HepG2 (cell line): ENCODE data around the gene DLG2. TPM values are rescaled to one million over a fixed set of nuclear protein-coding genes. Genes with fewer than 3 reads are reported as not detected.
A peak's percentile ranks its signal among the peaks of the same experiment; 100 is the strongest.

ENCODE experiments used
- ATAC-seq: fragments of 200-7000 bp; cut with Tn5 transposase; 3 replicates; pipeline ENCODE4 v1.9.1; 2020; ENCODE audit warnings: mild to moderate bottlenecking, moderate library complexity
- BruUV-seq: library from RNA; stranded (reverse); fragments of 400-500 nt; replicated peaks from 2 replicates; lab custom pipeline; 2021; lab: Mats Ljungman, UMichigan
- CTCF ChIA-PET: fragments of 300-600 bp; formaldehyde crosslinking; extraction: SDS; loops from one replicate; lab custom pipeline; 2021; ENCODE audit warnings: low total read pairs, inconsistent platforms, low intra/inter-chr PET ratio; lab: Yijun Ruan, JAX
- POLR2A ChIA-PET: fragments of 350-600 bp; sonication (Branson Sonifier 250); formaldehyde crosslinking; loops from one replicate; lab custom pipeline; 2020; ENCODE audit warnings: antibody characterized with exemption, inconsistent platforms; lab: Yijun Ruan, JAX
- DNase-seq: peaks from one replicate; pipeline ENCODE4 v3.0.0-alpha.2; 2015; ENCODE audit warnings: low spot score
- FAIRE-seq: peaks from 3 replicates; lab custom pipeline; 2011; peaks lifted over from hg19 to GRCh38; lab: Jason Lieb, UNC
- H2AFZ ChIP-seq: one replicate; pipeline ENCODE4 v1.6.1; 2011; ENCODE audit warnings: low read length, inconsistent platforms
- H3K27ac ChIP-seq: fragments of 300-600 bp; 3 replicates; pipeline ENCODE4 v1.8.0; 2011; ENCODE audit warnings: mixed run types, mild to moderate bottlenecking, mixed read lengths, low read length, inconsistent platforms; ENCODE audit not compliant: insufficient read depth; ENCODE audit errors: extremely low read length
- H3K27me3 ChIP-seq, 2 experiments: fragments of 200-600 bp in 1 of 2; 2 replicates in 1 of 2; 3 replicates in 1 of 2; pipeline versions ENCODE4 v1.6.0 to v1.8.0; 2011; ENCODE audit warnings: low read length in 2 of 2, mild to moderate bottlenecking in 2 of 2, moderate library complexity in 2 of 2, inconsistent platforms in 1 of 2; ENCODE audit not compliant: insufficient read depth in 2 of 2, control insufficient read depth in 1 of 2
- H3K36me3 ChIP-seq, 2 experiments: fragments of 200-600 bp in 1 of 2; replicated peaks in 1 of 2; 2 replicates in 1 of 2; 3 replicates in 1 of 2; pipeline versions ENCODE4 v1.5.1 to v1.8.0; 2011; ENCODE audit warnings: low read length in 2 of 2, inconsistent platforms in 1 of 2; ENCODE audit not compliant: insufficient read depth in 2 of 2, control insufficient read depth in 1 of 2
- H3K4me1 ChIP-seq: 2 replicates; pipeline ENCODE4 v1.5.1; 2012; ENCODE audit warnings: low read length, inconsistent platforms; ENCODE audit not compliant: insufficient read depth
- H3K4me2 ChIP-seq: 2 replicates; pipeline ENCODE4 v1.6.0; 2011; ENCODE audit warnings: low read depth, low read length, inconsistent platforms
- H3K4me3 ChIP-seq, 3 experiments: fragments of 200-600 bp in 1 of 3; sonication (generic), shearing (Covaris generic) in 1 of 3; replicated peaks in 1 of 3; 2 replicates each; pipeline ENCODE4 v1.5.1; 2011 to 2016; ENCODE audit warnings: low read length in 3 of 3, inconsistent platforms in 2 of 3, low read depth in 2 of 3, mild to moderate bottlenecking in 2 of 3, control low read depth in 1 of 3, mixed read lengths in 1 of 3; ENCODE audit not compliant: insufficient read depth in 1 of 3
- H3K79me2 ChIP-seq: one replicate; pipeline ENCODE4 v1.6.1; 2011; ENCODE audit warnings: low read length, inconsistent platforms; ENCODE audit not compliant: insufficient read depth
- H3K9ac ChIP-seq: 2 replicates; pipeline ENCODE4 v1.6.0; 2011; ENCODE audit warnings: mild to moderate bottlenecking, low read depth, low read length, inconsistent platforms; ENCODE audit not compliant: insufficient read depth
- H3K9me3 ChIP-seq: 2 replicates; pipeline ENCODE4 v1.5.1; 2012; ENCODE audit warnings: mild to moderate bottlenecking, low read length
- H4K20me1 ChIP-seq: 2 replicates; pipeline ENCODE4 v1.6.0; 2011; ENCODE audit warnings: inconsistent platforms, mild to moderate bottlenecking, low read length, moderate library complexity; ENCODE audit not compliant: insufficient read depth
- FOXP4 ChIP-seq: sonication (generic); formaldehyde crosslinking; IDR thresholded peaks from 2 replicates; pipeline ENCODE4 v1.4.0; 2020; ENCODE audit warnings: missing genetic modification reagents
- HBP1 ChIP-seq: IDR thresholded peaks from 2 replicates; pipeline ENCODE4 v1.6.1; 2016; ENCODE audit warnings: low read depth, control low read depth
- HNF1A ChIP-seq, 2 experiments: sonication (generic) in 1 of 2; formaldehyde crosslinking in 1 of 2; IDR thresholded peaks; 2 replicates each; pipeline versions ENCODE4 v1.4.0 to v1.6.1; 2016 to 2020; ENCODE audit warnings: borderline replicate concordance in 1 of 2, low read depth in 1 of 2, mild to moderate bottlenecking in 1 of 2, missing genetic modification reagents in 1 of 2
- HNF1B ChIP-seq: sonication (generic); formaldehyde crosslinking; IDR thresholded peaks from 2 replicates; pipeline ENCODE4 v1.5.1; 2020; ENCODE audit warnings: mild to moderate bottlenecking, moderate library complexity, missing genetic modification reagents
- HNRNPH1 ChIP-seq: fragments of 200-400 bp; formaldehyde crosslinking; optimal IDR thresholded peaks from 2 replicates; pipeline ENCODE3; 2017; ENCODE audit warnings: mild to moderate bottlenecking, low read depth, low read length
- MAF1 ChIP-seq: sonication (generic); formaldehyde crosslinking; IDR thresholded peaks from 2 replicates; pipeline ENCODE4 v1.5.0; 2020; ENCODE audit warnings: missing genetic modification reagents, borderline replicate concordance
- MED13 ChIP-seq: sonication (generic); formaldehyde crosslinking; IDR thresholded peaks from 2 replicates; pipeline ENCODE4 v1.5.0; 2020; ENCODE audit warnings: missing genetic modification reagents
- PCBP2 ChIP-seq: fragments of 200-400 bp; formaldehyde crosslinking; optimal IDR thresholded peaks from 2 replicates; pipeline ENCODE3; 2018; ENCODE audit warnings: low read length, low read depth; ENCODE audit not compliant: poor library complexity, severe bottlenecking
- PRPF4 ChIP-seq: fragments of 200-400 bp; formaldehyde crosslinking; IDR thresholded peaks from 2 replicates; pipeline ENCODE4 v1.6.1; 2016; ENCODE audit warnings: low read length, low read depth; ENCODE audit not compliant: poor library complexity, severe bottlenecking
- SALL2 ChIP-seq: sonication (generic); formaldehyde crosslinking; IDR thresholded peaks from 2 replicates; pipeline ENCODE4 v1.8.1; 2023; ENCODE audit warnings: mild to moderate bottlenecking, missing genetic modification reagents, inconsistent platforms
- SOX5 ChIP-seq: IDR thresholded peaks from 2 replicates; pipeline ENCODE4 v1.6.1; 2016; ENCODE audit warnings: borderline replicate concordance
- ZNF782 ChIP-seq: sonication (generic); formaldehyde crosslinking; IDR thresholded peaks from 2 replicates; pipeline ENCODE4 v1.4.0; 2020; ENCODE audit warnings: missing genetic modification reagents, mild to moderate bottlenecking, borderline replicate concordance
- WGBS: methylation state at CpG from one replicate; pipeline ENCODE4 v1.1.6; 2017; ENCODE audit warnings: low lambda C conversion rate; 5-methylcytosine and 5-hydroxymethylcytosine counted together
- in situ Hi-C: cut with HindIII; loops from 2 replicates; pipeline ENCODE4 v1.10.0; 2017; ENCODE audit warnings: low pct_unique_long_range_greater_than_20kb; ENCODE audit not compliant: extremely low pct_ligation_motif_present
- intact Hi-C: fragments of 100-400 bp; cut with micrococcal nuclease; formaldehyde crosslinking; loops from one replicate; pipeline ENCODE4 v1.10.0; 2022; ENCODE audit not compliant: unreplicated experiment
- polyA plus RNA-seq, 8 experiments: library from polyadenylated mRNA; depleted of rRNA in 3 of 8; stranded (reverse) in 7 of 8; unstranded in 1 of 8; fragments of >200 nt; fragmentation: Illumina TruSeq in 4 of 8; extraction: Trizol in 4 of 8; gene quantifications; 2 replicates each; pipeline versions ENCODE4 v1.2.1 to v1.2.3, GENCODE V29; 2011 to 2016; ENCODE audit warnings: low read depth in 4 of 8, missing spikeins in 1 of 8, mixed read lengths in 1 of 8; ENCODE audit not compliant: insufficient read depth in 1 of 8
- total RNA-seq, 5 experiments: library from RNA; depleted of rRNA; stranded (reverse); fragments of >200 nt; fragmentation: Illumina TruSeq; extraction: Trizol; gene quantifications; 2 replicates each; pipeline ENCODE4 v1.2.3, GENCODE V29; 2016; ENCODE audit warnings: low read depth in 1 of 5

DLG2 gene
- total and polyA plus RNA-seq, 2 of the 13 experiments (the other 11 are each of a cell fraction or from before 2014, with no cell fraction given), result 0.46 to 1.0 TPM

GRCh38 chr11:83852775-83853442 is 1774.2 kb downstream of the DLG2 start (continued):
- TF ChIP-seq ZNF782, result no peak
- no peak for TF ChIP-seq MED13
- TF ChIP-seq HBP1 (CRISPR knock-in tag), result 0 out of 2 replicates have a peak, but pooled peaks have one; percentile 64
- no peak for TF ChIP-seq MAF1 (CRISPR knock-in tag)
- TF ChIP-seq PRPF4, result no peak
- TF ChIP-seq FOXP4 (CRISPR knock-in tag), result peak; percentile 72

GRCh38 chr11:83852012-83852411 is 1775.1 kb downstream of the DLG2 start:
- Histone ChIP-seq H3K9me3 (peaks cover 4% of the 10 kb centered on the region), H3K79me2 (no peaks in the 10 kb centered on the region), H3K27me3 (no peaks in the 10 kb centered on the region), H3K27ac (peak overlapping the region; percentile 83), H3K36me3 (no peaks in the 10 kb centered on the region), H3K4me2 (peak overlapping the region; percentile 51), H2AFZ (no peak overlapping the region), H3K9ac (no peak overlapping the region; the same call in 1 of the 2 replicates), H3K4me3 (peak overlapping the region in 2 of 3 experiments; percentile 4 to 28; a peak in 1 of 6 replicates), H4K20me1 (no peaks in the 10 kb centered on the region), H3K4me1 (peaks cover 52% of the 10 kb centered on the region)
- 24% methylated on average over 3 of the region's 3 CpGs for WGBS
- DNase-seq (no peak), ATAC-seq (peak; percentile 38), FAIRE-seq (no peak)
- in situ Hi-C loops, result no loop called here
- CTCF ChIA-PET, result no interaction called here
- BruUV-seq, result no TSS peak
- intact Hi-C loops, result no loop called here
- POLR2A ChIA-PET, result interaction anchor here (1.1 kb wide), 1 partner anchor 227 kb away, joined by 3 read pairs; no protein-coding TSS in a partner anchor
- peak; percentile 72; the same call in 1 of the 2 replicates for TF ChIP-seq SOX5 (CRISPR knock-in tag)
- TF ChIP-seq SALL2, result no peak
- TF ChIP-seq HNRNPH1, result no peak
- TF ChIP-seq HNF1B (CRISPR knock-in tag), result 0 out of 2 replicates have a peak, but pooled peaks have one; percentile 19
- no peak for TF ChIP-seq PCBP2
- 0 out of 2 replicates have a peak, but pooled peaks have one; percentile 20 for TF ChIP-seq HNF1A (IDR thresholded peaks at IDR 0.05; ENCODE audit: low read depth)
- TF ChIP-seq HNF1A (CRISPR knock-in tag; IDR thresholded peaks at IDR 0.05; ENCODE audit: borderline replicate concordance), result no peak
